ENCODE measurements around the gene EFCAB3.
"Not testable (repeated sequence)": the region's sequence is repeated elsewhere in the genome, so short reads cannot be mapped to it uniquely, and the experiment has no call there.

Gene EFCAB3

GRCh38 chr17:62456016-62456415 is 75.7 kb downstream of the EFCAB3 start:
- TF ChIP-seq REST (IDR thresholded peaks at IDR 0.05; ENCODE audit: insufficient replicate concordance, low read depth) (no peak), CTCF (IDR thresholded peaks at IDR 0.05; ENCODE audit: insufficient read depth, low read length) (no peak), POLR2AphosphoS5 (IDR thresholded peaks at IDR 0.05; ENCODE audit: low read depth) (no peak), GABPA (IDR thresholded peaks at IDR 0.05; ENCODE audit: low read depth) (no peak), SPI1 (IDR thresholded peaks at IDR 0.05; ENCODE audit: borderline replicate concordance, low read depth) (no peak)
- no peak overlapping the region for H3K27ac ChIP-seq (replicated peaks)
- no peak overlapping the region for H3K4me3 ChIP-seq (replicated peaks; ENCODE audit: insufficient read depth, low read length)
- no peaks in the 10 kb centered on the region for H3K27me3 ChIP-seq (ENCODE audit: insufficient read depth, poor library complexity, severe bottlenecking)
- DNase-seq (ENCODE audit: low read depth in 1 of 2, low spot score in 1 of 2): no peak

GRCh38 chr17:62458483-62458882 is 78.1 kb downstream of the EFCAB3 start:
- not testable (repeated sequence) for H3K4me3 ChIP-seq (replicated peaks; ENCODE audit: insufficient read depth, low read length); DNase-seq (ENCODE audit: low read depth in 1 of 2, low spot score in 1 of 2); H3K27me3 ChIP-seq (ENCODE audit: insufficient read depth, poor library complexity, severe bottlenecking); H3K27ac ChIP-seq (replicated peaks)

GRCh38 chr17:62464422-62464821 is 84.1 kb downstream of the EFCAB3 start:
- H3K27ac ChIP-seq (replicated peaks); H3K27me3 ChIP-seq (ENCODE audit: insufficient read depth, poor library complexity, severe bottlenecking); DNase-seq (ENCODE audit: low read depth in 1 of 2, low spot score in 1 of 2); H3K4me3 ChIP-seq (replicated peaks; ENCODE audit: insufficient read depth, low read length): not testable (repeated sequence)

- H3K27ac ChIP-seq (replicated peaks); DNase-seq (ENCODE audit: low read depth in 1 of 2, low spot score in 1 of 2); H3K4me3 ChIP-seq (replicated peaks; ENCODE audit: insufficient read depth, low read length); H3K27me3 ChIP-seq (ENCODE audit: insufficient read depth, poor library complexity, severe bottlenecking): not testable (repeated sequence)
These were observed 84.9 kb downstream of the EFCAB3 start for GRCh38 chr17:62465271-62465670.
